Measurements from ENCODE around the gene SLC25A21. TPM values are rescaled to one million over a fixed set of nuclear protein-coding genes. Genes with fewer than 3 reads are reported as not detected.

SLC25A21 gene
- total and polyA plus RNA-seq, 2 of the 13 experiments (the other 11 are each of a cell fraction or from before 2014, with no cell fraction given): 1.9 to 2.9 TPM

DNA sequence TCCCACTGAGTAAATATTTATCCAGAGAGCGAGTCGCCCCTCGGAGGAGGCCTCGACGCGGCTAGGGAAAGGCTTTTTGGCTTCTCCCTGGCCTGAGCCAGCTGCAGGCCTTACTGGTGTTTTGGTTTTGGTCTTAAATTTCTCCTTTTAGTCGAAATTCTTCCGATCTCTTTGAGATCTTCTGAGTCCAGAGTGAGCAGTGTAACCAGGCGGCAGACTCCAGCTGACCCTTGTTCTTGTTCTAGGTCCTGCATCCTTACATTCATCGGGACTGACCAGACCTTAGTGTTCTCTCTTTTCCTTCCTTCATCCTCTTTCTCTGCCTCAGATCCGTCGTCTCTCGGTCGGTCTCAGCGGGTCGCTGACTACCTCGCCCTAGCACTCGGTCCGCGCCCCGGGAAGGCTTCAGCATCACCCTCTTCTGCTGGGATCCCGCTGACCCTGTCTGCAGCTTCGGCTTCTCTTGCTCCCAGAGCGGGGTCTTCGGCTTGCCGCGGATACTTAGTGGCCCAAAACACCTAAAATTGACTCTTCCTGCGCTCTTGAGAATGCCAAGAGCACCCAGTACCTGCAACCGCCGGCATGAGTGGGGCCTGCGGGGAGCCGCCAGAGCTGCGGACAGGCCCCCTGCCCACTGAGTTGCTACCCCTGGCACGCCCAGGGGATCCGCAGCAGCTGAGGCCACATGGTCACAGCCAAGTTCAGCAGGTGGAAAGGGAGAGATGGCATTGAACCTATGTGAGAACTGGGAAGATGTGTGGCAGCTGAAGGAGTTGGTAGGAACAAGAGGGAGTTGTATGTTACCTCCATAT is 513.2 kb downstream of the SLC25A21 start (continued):
- TF ChIP-seq, protein P1, sequence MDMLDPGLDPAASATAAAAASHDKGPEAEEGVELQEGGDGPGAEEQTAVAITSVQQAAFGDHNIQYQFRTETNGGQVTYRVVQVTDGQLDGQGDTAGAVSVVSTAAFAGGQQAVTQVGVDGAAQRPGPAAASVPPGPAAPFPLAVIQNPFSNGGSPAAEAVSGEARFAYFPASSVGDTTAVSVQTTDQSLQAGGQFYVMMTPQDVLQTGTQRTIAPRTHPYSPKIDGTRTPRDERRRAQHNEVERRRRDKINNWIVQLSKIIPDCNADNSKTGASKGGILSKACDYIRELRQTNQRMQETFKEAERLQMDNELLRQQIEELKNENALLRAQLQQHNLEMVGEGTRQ (IDR thresholded peaks at IDR 0.05; ENCODE audit: low read depth, low read length): no peak
- TF ChIP-seq, protein P1 (CRISPR knock-in tag; IDR thresholded peaks at IDR 0.05; ENCODE audit: borderline replicate concordance): no peak
- TF ChIP-seq EED (CRISPR knock-in tag; IDR thresholded peaks at IDR 0.05) (peak; percentile 8; the same call in 1 of the 2 replicates), FOXC1 (CRISPR knock-in tag; IDR thresholded peaks at IDR 0.05; ENCODE audit: borderline replicate concordance) (no peak), KDM3A (CRISPR knock-in tag; IDR thresholded peaks at IDR 0.05; ENCODE audit: low read depth) (no peak), MXI1 (IDR thresholded peaks at IDR 0.05; ENCODE audit: borderline replicate concordance, low read depth, low read length) (no peak), HES4 (CRISPR knock-in tag; IDR thresholded peaks at IDR 0.05; ENCODE audit: borderline replicate concordance) (peak; percentile 29; the same call in 1 of the 2 replicates), NRL (CRISPR knock-in tag; IDR thresholded peaks at IDR 0.05; ENCODE audit: borderline replicate concordance) (0 out of 2 replicates have a peak, but pooled peaks have one; percentile 50), ZNF253 (CRISPR knock-in tag; IDR thresholded peaks at IDR 0.05; ENCODE audit: borderline replicate concordance) (0 out of 2 replicates have a peak, but pooled peaks have one; percentile 69), ZNF225 (CRISPR knock-in tag; IDR thresholded peaks at IDR 0.05) (0 out of 2 replicates have a peak, but pooled peaks have one; percentile 19), MZF1 (CRISPR knock-in tag; IDR thresholded peaks at IDR 0.05; ENCODE audit: borderline replicate concordance) (no peak), TBP (CRISPR knock-in tag; IDR thresholded peaks at IDR 0.05) (no peak), HDAC1 (CRISPR knock-in tag; IDR thresholded peaks at IDR 0.05) (no peak), KDM5B (CRISPR knock-in tag; IDR thresholded peaks at IDR 0.05; ENCODE audit: borderline replicate concordance) (peak; percentile 34; the same call in 1 of the 2 replicates)
- TF ChIP-seq, protein P2, sequence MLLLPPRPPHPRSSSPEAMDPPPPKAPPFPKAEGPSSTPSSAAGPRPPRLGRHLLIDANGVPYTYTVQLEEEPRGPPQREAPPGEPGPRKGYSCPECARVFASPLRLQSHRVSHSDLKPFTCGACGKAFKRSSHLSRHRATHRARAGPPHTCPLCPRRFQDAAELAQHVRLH (CRISPR knock-in tag; IDR thresholded peaks at IDR 0.05; ENCODE audit: borderline replicate concordance, low read depth): no peak
- TF ChIP-seq, protein P3, sequence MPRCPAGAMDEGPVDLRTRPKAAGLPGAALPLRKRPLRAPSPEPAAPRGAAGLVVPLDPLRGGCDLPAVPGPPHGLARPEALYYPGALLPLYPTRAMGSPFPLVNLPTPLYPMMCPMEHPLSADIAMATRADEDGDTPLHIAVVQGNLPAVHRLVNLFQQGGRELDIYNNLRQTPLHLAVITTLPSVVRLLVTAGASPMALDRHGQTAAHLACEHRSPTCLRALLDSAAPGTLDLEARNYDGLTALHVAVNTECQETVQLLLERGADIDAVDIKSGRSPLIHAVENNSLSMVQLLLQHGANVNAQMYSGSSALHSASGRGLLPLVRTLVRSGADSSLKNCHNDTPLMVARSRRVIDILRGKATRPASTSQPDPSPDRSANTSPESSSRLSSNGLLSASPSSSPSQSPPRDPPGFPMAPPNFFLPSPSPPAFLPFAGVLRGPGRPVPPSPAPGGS (CRISPR knock-in tag; IDR thresholded peaks at IDR 0.05): no peak
- TF ChIP-seq, protein P4, sequence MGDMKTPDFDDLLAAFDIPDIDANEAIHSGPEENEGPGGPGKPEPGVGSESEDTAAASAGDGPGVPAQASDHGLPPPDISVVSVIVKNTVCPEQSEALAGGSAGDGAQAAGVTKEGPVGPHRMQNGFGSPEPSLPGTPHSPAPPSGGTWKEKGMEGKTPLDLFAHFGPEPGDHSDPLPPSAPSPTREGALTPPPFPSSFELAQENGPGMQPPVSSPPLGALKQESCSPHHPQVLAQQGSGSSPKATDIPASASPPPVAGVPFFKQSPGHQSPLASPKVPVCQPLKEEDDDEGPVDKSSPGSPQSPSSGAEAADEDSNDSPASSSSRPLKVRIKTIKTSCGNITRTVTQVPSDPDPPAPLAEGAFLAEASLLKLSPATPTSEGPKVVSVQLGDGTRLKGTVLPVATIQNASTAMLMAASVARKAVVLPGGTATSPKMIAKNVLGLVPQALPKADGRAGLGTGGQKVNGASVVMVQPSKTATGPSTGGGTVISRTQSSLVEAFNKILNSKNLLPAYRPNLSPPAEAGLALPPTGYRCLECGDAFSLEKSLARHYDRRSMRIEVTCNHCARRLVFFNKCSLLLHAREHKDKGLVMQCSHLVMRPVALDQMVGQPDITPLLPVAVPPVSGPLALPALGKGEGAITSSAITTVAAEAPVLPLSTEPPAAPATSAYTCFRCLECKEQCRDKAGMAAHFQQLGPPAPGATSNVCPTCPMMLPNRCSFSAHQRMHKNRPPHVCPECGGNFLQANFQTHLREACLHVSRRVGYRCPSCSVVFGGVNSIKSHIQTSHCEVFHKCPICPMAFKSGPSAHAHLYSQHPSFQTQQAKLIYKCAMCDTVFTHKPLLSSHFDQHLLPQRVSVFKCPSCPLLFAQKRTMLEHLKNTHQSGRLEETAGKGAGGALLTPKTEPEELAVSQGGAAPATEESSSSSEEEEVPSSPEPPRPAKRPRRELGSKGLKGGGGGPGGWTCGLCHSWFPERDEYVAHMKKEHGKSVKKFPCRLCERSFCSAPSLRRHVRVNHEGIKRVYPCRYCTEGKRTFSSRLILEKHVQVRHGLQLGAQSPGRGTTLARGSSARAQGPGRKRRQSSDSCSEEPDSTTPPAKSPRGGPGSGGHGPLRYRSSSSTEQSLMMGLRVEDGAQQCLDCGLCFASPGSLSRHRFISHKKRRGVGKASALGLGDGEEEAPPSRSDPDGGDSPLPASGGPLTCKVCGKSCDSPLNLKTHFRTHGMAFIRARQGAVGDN (CRISPR knock-in tag; IDR thresholded peaks at IDR 0.05): peak; percentile 4; the same call in 1 of the 2 replicates
- TF ChIP-seq, protein P5, sequence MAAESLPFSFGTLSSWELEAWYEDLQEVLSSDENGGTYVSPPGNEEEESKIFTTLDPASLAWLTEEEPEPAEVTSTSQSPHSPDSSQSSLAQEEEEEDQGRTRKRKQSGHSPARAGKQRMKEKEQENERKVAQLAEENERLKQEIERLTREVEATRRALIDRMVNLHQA (CRISPR knock-in tag; IDR thresholded peaks at IDR 0.05): no peak
